C4-2B (cell line): ENCODE results near the gene INTS6.

Experiments
- CTCF ChIP-seq: fragments of 450-650 bp; conservative IDR thresholded peaks from 2 replicates; pipeline ENCODE4 v1.5.1; 2017; ENCODE audit warnings: mild to moderate bottlenecking
- ZFX ChIP-seq: fragments of 450-650 bp; IDR thresholded peaks from 2 replicates; pipeline ENCODE4 v1.6.1; 2017

GRCh38 chr13:51380269-51380668, 72.6 kb downstream of the INTS6 start:
- TF ChIP-seq CTCF = no peak
- no peak for TF ChIP-seq ZFX
